Measurements from ENCODE around the gene ABLIM2. TPM values are rescaled to one million over a fixed set of nuclear protein-coding genes. Genes with fewer than 3 reads are reported as not detected.

Gene ABLIM2
- polyA plus RNA-seq, 1 donor from 2014 or later = 14.9 TPM

DNA sequence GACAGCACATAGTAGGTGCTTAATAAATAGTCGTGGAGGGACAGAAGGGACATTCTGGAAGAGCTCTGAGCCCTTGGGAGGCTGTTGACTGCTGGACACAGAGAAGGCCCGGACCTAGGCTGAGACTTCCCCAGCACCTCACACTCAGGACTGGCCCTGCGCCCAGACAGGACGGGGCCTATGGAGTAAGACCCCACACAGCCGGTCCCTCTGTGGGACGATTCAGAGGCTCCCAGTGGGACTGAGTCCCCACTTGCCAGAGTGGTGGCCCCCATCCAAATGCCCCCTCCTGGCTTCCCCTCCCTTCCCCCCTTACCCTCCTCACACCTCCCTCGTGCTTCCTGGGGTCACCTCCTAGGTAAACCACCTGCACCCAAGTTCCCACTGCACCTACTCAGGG is 8.9 kb downstream of the ABLIM2 start:
- Histone ChIP-seq H2AFZ (ENCODE audit: low read depth, low read length) (no peak overlapping the region), H3K9me2 (ENCODE audit: insufficient read depth, low read length) (no peaks in the 10 kb centered on the region), H3K27ac (ENCODE audit: low read length) (no peak overlapping the region), H3K9ac (ENCODE audit: low read length) (no peak overlapping the region), H3F3A (ENCODE audit: insufficient read depth, low read length, poor library complexity, severe bottlenecking) (no peaks in the 10 kb centered on the region), H3K79me2 (replicated peaks; ENCODE audit: insufficient read depth, low read length) (no peaks in the 10 kb centered on the region), H3K9me3 (ENCODE audit: low read length) (no peaks in the 10 kb centered on the region), H4K20me1 (ENCODE audit: insufficient read depth) (no peaks in the 10 kb centered on the region), H3K27me3 (ENCODE audit: insufficient read depth, low read depth, low read length) (no peaks in the 10 kb centered on the region), H3K4me3 (ENCODE audit: low read length) (no peak overlapping the region), H3K4me2 (ENCODE audit: low read length) (no peak overlapping the region), H3K36me3 (ENCODE audit: insufficient read depth, low read length) (no peaks in the 10 kb centered on the region)
- TF ChIP-seq EP300 (conservative IDR thresholded peaks at IDR 0.05; ENCODE audit: poor library complexity, severe bottlenecking) = no peak
- TF ChIP-seq, protein P1, sequence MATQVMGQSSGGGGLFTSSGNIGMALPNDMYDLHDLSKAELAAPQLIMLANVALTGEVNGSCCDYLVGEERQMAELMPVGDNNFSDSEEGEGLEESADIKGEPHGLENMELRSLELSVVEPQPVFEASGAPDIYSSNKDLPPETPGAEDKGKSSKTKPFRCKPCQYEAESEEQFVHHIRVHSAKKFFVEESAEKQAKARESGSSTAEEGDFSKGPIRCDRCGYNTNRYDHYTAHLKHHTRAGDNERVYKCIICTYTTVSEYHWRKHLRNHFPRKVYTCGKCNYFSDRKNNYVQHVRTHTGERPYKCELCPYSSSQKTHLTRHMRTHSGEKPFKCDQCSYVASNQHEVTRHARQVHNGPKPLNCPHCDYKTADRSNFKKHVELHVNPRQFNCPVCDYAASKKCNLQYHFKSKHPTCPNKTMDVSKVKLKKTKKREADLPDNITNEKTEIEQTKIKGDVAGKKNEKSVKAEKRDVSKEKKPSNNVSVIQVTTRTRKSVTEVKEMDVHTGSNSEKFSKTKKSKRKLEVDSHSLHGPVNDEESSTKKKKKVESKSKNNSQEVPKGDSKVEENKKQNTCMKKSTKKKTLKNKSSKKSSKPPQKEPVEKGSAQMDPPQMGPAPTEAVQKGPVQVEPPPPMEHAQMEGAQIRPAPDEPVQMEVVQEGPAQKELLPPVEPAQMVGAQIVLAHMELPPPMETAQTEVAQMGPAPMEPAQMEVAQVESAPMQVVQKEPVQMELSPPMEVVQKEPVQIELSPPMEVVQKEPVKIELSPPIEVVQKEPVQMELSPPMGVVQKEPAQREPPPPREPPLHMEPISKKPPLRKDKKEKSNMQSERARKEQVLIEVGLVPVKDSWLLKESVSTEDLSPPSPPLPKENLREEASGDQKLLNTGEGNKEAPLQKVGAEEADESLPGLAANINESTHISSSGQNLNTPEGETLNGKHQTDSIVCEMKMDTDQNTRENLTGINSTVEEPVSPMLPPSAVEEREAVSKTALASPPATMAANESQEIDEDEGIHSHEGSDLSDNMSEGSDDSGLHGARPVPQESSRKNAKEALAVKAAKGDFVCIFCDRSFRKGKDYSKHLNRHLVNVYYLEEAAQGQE (IDR thresholded peaks at IDR 0.05; ENCODE audit: borderline replicate concordance) = no peak
- TF ChIP-seq MXI1 (conservative IDR thresholded peaks at IDR 0.05; ENCODE audit: poor library complexity, severe bottlenecking) = no peak

DNA sequence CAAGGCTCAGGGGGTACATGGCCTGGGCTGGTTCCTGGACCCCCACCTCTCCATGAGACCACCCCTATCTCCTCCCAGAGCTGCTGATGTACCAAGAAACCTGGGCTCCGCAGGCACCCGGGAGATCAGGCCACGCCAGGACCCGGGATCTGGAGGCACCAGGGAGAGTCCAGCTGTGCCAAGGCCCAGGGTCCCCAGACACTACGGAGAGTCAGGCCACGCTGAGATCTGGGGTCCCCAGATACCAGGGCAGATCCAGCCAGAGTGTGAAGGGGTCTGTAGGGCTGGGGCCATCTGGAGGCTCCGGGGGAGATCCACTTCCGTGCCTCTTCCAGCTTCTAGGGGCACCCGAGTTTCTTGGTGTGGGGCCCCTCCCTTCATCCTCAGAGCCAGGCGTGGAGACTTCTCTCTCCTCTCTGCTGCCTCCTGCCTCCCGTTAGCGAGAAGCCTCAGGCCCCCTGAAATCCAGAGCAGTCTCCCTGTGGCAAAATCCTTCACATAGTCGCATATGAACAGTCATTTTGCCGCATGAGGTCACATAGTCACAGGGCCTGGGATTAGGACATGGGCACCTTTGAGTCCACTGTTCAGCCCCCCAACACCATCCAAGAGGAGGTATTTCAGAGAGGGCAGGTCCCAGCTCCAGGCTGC is 9.7 kb downstream of the ABLIM2 start:
- Histone ChIP-seq H3K79me2 (replicated peaks; ENCODE audit: insufficient read depth, low read length) (no peaks in the 10 kb centered on the region), H3K9me2 (ENCODE audit: insufficient read depth, low read length) (no peaks in the 10 kb centered on the region), H3K9me3 (ENCODE audit: low read length) (no peaks in the 10 kb centered on the region), H3K27me3 (ENCODE audit: insufficient read depth, low read depth, low read length) (no peaks in the 10 kb centered on the region), H3K4me2 (ENCODE audit: low read length) (no peak overlapping the region), H3F3A (ENCODE audit: insufficient read depth, low read length, poor library complexity, severe bottlenecking) (no peaks in the 10 kb centered on the region), H3K27ac (ENCODE audit: low read length) (no peak overlapping the region), H3K9ac (ENCODE audit: low read length) (no peak overlapping the region), H3K4me3 (ENCODE audit: low read length) (no peak overlapping the region), H3K36me3 (ENCODE audit: insufficient read depth, low read length) (no peaks in the 10 kb centered on the region), H4K20me1 (ENCODE audit: insufficient read depth) (no peaks in the 10 kb centered on the region), H2AFZ (ENCODE audit: low read depth, low read length) (no peak overlapping the region)
- TF ChIP-seq POLR2AphosphoS5 (IDR thresholded peaks at IDR 0.05) (no peak), SMC3 (conservative IDR thresholded peaks at IDR 0.05; ENCODE audit: poor library complexity) (no peak), MXI1 (conservative IDR thresholded peaks at IDR 0.05; ENCODE audit: poor library complexity, severe bottlenecking) (no peak), EP300 (conservative IDR thresholded peaks at IDR 0.05; ENCODE audit: poor library complexity, severe bottlenecking) (no peak), EZH2 (IDR thresholded peaks at IDR 0.05; ENCODE audit: borderline replicate concordance, insufficient read depth, low read length, poor library complexity, severe bottlenecking) (no peak), RAD21 (conservative IDR thresholded peaks at IDR 0.05) (no peak)

DNA sequence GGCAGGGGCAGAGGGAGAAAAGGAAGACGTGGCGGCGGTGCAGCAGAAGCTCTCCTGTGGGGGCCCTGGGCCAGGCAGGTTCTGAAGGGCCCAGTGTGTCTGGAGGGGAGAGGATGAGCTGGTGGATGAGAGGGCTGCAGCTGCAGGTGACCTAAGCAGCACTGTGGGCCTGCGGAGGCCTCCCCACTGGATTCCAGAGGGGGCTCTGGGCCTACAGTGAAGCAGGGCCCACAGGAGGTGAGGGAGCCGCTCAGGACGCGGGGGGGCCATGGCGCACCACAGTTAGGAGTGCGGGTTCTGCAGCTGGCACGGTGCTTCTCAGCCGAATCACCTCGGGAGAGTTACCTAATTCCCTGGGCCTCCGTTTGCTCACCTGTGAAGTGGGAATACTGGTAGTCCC is 10.5 kb downstream of the ABLIM2 start:
- no peak for TF ChIP-seq POLR2AphosphoS5 (IDR thresholded peaks at IDR 0.05)
- TF ChIP-seq MXI1 (conservative IDR thresholded peaks at IDR 0.05; ENCODE audit: poor library complexity, severe bottlenecking) = no peak
- TF ChIP-seq RAD21 (conservative IDR thresholded peaks at IDR 0.05) = no peak
- no peak for TF ChIP-seq EZH2 (IDR thresholded peaks at IDR 0.05; ENCODE audit: borderline replicate concordance, insufficient read depth, low read length, poor library complexity, severe bottlenecking)
- TF ChIP-seq EP300 (conservative IDR thresholded peaks at IDR 0.05; ENCODE audit: poor library complexity, severe bottlenecking) = no peak
- TF ChIP-seq TAF1 (IDR thresholded peaks at IDR 0.05; ENCODE audit: low read depth) = no peak
- TF ChIP-seq SMC3 (conservative IDR thresholded peaks at IDR 0.05; ENCODE audit: poor library complexity) = no peak
- TF ChIP-seq, protein P1 (IDR thresholded peaks at IDR 0.05; ENCODE audit: borderline replicate concordance) = no peak
- TF ChIP-seq, protein P2, sequence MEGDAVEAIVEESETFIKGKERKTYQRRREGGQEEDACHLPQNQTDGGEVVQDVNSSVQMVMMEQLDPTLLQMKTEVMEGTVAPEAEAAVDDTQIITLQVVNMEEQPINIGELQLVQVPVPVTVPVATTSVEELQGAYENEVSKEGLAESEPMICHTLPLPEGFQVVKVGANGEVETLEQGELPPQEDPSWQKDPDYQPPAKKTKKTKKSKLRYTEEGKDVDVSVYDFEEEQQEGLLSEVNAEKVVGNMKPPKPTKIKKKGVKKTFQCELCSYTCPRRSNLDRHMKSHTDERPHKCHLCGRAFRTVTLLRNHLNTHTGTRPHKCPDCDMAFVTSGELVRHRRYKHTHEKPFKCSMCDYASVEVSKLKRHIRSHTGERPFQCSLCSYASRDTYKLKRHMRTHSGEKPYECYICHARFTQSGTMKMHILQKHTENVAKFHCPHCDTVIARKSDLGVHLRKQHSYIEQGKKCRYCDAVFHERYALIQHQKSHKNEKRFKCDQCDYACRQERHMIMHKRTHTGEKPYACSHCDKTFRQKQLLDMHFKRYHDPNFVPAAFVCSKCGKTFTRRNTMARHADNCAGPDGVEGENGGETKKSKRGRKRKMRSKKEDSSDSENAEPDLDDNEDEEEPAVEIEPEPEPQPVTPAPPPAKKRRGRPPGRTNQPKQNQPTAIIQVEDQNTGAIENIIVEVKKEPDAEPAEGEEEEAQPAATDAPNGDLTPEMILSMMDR (IDR thresholded peaks at IDR 0.05; ENCODE audit: poor library complexity, severe bottlenecking) = no peak
- H3K9me2 ChIP-seq (ENCODE audit: insufficient read depth, low read length) = no peaks in the 10 kb centered on the region

More for the DNA sequence above, 10.5 kb downstream of the ABLIM2 start:
- peak overlapping the region; percentile 69 for H3K27ac ChIP-seq (ENCODE audit: low read length)
- H3K9me3 ChIP-seq (ENCODE audit: low read length) = no peaks in the 10 kb centered on the region
- H3K79me2 ChIP-seq (replicated peaks; ENCODE audit: insufficient read depth, low read length) = no peaks in the 10 kb centered on the region
- no peaks in the 10 kb centered on the region for H3K36me3 ChIP-seq (ENCODE audit: insufficient read depth, low read length)
- H3F3A ChIP-seq (ENCODE audit: insufficient read depth, low read length, poor library complexity, severe bottlenecking) = no peaks in the 10 kb centered on the region
- H2AFZ ChIP-seq (ENCODE audit: low read depth, low read length) = no peak overlapping the region
- no peak overlapping the region for H3K4me2 ChIP-seq (ENCODE audit: low read length)
- H3K9ac ChIP-seq (ENCODE audit: low read length) = no peak overlapping the region
- H3K27me3 ChIP-seq (ENCODE audit: insufficient read depth, low read depth, low read length) = no peaks in the 10 kb centered on the region
- no peak overlapping the region for H3K4me3 ChIP-seq (ENCODE audit: low read length)
- H4K20me1 ChIP-seq (ENCODE audit: insufficient read depth) = no peaks in the 10 kb centered on the region

All from neural cell (in vitro differentiated cells).